Stimulated activated CD4-positive, alpha-beta T cell treated with anti-CD3 and anti-CD28 coated beads, Interleukin-1b, Interleukin-23, amount 100 ng/mL, for 1 hour (primary cell): ENCODE measurements around the gene ATP6V1G1.
"Not testable (repeated sequence)": the region's sequence is repeated elsewhere in the genome, so short reads cannot be mapped to it uniquely, and the experiment has no call there.

Source experiments
- DNase-seq, 2 donors: peaks; one replicate each; pipeline ENCODE4 v3.0.0-alpha.2; 2020; ENCODE audit warnings: low read depth in 2 of 2

ATP6V1G1 gene, protein sequence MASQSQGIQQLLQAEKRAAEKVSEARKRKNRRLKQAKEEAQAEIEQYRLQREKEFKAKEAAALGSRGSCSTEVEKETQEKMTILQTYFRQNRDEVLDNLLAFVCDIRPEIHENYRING

GRCh38 chr9:114587345-114588202 lies at the start of gene ATP6V1G1:
Gene ATP6V1G1, plus strand, starts transcription at chr9:114587769. Its CDS starts 70 bp downstream, at chr9:114587839.
- DNase-seq, result peak; percentile 96 to 97

DNA sequence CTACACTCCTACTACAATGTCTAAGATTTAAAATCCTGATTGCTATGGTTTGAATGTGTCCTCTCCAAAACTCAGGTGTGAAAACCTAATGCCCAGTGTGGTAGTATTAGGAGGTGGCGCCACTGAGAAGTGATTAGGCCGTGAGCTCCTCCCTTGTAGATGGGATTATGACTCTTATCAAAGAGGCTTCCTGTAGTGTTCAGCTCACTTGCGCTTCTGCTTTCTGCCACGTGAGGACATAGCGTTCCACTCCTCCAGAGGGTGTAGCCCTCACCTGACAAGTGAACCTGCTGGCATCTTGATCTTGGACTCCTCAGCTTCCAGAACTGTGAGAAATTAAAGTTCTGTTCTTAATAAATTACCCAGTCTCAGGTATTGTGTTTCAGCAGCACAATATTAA lies 49.3 kb upstream of the ATP6V1G1 start:
- DNase-seq, result no peak

GRCh38 chr9:114539701-114540380 lies 47.7 kb upstream of the ATP6V1G1 start:
- DNase-seq, result no peak

DNA sequence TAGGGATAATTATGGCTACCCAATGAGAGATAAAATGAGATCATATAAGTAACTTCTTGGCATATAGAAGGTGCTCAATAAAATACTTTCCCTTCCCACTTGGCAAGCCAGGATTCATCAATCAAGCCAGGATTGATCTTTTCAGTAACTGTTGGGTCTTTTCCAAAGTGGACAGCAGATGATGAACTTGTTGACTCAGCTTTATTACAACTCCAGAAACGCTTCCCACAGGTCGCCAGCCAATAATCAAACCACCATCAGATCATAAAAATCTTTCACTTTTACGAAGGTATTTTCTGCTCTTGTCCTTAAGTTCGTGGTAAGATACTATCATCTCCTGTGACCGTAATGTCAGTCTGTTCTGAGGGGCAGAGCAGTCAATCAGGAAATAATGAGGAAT lies 42.5 kb upstream of the ATP6V1G1 start:
- DNase-seq, result no peak

DNA sequence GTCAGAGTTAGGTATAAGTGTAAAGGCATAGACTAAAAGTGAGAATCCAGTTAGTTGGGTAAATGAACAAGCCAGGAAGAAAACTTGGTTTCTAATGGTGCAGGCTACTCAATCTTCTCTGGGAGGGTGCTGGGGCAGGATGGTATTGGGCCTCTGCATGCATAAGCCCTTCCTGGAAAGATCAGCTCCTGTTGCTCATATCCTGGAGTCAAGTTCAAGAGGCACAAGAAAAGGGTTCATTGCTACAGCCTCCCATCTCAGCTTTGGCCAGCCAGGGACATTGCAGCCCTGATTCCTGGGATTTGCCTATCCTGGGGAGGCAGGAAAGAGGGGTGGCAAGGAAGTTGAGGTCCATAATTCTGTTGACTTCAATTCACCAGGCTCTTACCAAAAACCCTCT lies 40.7 kb upstream of the ATP6V1G1 start:
- no peak for DNase-seq

GRCh38 chr9:114549697-114550330 lies 37.8 kb upstream of the ATP6V1G1 start:
- no peak for DNase-seq

GRCh38 chr9:114551750-114552685 lies 35.6 kb upstream of the ATP6V1G1 start:
- no peak for DNase-seq

DNA sequence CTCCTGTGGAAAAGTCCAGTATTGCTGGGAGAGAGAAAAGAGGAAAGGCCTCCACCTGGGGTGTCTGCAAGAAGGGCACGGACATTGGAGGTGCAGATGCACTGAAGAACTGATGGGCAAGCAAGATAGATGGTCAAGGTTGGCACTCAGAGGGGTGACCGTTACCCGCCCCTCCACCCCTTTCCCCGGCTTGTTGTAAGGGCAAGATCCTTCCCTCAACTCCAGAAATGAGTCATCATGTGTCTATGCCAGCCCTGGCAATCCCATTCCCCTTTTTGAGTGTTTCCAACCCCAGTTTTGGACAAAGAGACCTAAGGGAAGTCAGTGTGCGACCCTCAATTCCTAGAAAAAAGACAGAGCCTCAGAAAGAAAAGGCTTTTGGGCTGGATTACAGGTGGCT lies 34.9 kb upstream of the ATP6V1G1 start:
- DNase-seq, result no peak

DNA sequence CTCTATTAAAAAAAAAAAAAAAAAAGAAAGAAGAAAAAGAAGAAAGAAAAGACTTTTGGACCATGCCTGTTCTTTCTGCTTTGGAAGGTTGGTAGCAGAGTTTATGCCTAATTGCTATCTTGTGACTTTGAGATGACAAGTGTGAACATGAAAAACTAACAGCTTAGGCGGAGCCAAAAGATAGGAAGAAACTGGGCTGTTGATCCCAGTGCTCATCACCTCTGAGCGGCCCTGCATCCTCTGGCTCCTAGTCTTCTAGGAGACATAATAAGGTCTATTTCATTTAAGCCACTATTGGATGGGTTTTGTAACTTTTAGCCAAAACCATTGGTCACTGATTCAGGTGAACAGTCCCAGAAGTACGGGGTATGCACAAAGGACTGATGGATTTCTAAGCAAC lies 34.4 kb upstream of the ATP6V1G1 start:
- DNase-seq, result no peak

- DNase-seq, result no peak
Observed at GRCh38 chr9:114555696-114556095, 31.9 kb upstream of the ATP6V1G1 start.

DNA sequence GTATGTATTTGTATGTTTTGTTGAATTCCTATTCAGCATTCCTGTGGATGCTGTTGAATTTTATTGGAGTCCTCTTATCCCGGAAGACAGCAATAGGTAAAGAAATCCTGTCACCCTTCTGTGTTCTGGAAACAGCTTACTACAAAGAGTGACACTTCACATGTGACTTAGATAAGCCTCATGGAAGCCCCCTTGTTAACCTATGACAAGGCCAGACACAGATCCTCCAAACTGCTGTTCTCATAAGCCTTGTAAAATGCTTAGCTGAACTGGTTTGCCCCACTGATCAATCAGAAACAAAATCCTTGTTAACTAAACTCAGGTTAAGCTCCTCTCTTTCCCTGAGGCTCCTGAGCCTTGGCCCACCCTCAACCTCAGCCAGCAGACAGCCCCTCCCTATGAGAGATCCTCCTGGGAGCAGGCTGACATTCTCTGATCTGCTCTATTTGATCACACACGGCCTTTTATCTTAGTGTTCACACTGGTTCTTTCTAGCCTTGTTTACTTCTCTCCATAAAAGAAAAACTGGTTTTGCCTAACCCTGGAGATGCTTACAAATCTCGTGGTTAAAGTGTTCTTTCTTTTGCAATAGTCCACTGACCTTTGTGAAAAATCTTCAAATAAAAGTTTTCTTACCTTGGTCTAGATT lies 29.4 kb upstream of the ATP6V1G1 start:
- no peak for DNase-seq

DNA sequence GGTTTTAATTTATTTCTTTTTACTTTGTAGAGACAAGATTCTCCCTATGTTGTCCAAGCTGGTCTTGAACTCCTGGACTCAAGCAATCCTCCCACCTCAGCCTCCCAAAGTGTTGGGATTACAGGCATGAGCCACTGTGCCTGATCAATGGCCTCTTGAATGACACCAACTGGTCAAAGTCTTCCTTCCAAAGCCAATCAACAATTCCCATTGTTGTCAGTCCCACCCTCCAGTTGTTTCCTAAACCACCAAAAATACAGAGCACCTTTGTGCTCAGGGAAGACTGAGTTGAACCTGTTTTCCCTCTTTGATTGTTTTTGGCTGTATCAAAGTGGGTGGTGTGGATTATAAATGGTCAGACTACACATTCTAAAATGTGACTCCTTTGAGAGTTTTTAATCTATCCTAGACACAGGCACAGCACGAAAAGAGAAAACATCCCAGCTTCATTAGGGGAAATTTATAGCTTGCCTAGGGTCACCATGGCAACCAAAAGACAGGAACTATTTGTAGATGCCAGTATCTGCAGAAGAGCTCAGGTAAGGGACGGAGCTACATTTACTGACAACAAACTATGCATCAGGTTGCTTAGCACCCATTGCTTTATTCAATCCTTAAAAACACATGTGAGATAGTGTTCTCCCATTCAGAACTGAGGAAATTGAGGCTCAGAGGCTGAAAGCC lies 27.6 kb upstream of the ATP6V1G1 start:
- no peak for DNase-seq

GRCh38 chr9:114560956-114561355 lies 26.6 kb upstream of the ATP6V1G1 start:
- no peak for DNase-seq

DNA sequence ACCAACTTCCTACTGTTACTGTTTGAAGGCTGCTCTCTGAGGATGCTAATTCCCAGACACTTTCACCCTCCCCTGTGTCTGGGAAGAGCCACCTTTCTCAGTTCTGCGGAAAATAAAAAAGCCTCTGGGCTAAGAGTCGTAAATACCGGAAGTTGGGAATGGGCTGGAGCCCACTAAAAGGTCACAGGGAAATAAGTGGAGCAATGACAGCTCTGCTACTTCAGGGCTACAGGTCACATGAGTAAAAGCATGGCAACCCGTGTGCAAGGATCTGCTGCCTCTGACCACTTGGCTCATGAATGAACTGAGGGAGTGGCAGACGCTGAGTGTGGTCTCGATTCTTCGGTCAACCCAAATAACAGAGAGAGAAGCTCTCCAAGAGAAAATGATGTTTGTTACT lies 25.8 kb upstream of the ATP6V1G1 start:
- DNase-seq, result no peak

DNA sequence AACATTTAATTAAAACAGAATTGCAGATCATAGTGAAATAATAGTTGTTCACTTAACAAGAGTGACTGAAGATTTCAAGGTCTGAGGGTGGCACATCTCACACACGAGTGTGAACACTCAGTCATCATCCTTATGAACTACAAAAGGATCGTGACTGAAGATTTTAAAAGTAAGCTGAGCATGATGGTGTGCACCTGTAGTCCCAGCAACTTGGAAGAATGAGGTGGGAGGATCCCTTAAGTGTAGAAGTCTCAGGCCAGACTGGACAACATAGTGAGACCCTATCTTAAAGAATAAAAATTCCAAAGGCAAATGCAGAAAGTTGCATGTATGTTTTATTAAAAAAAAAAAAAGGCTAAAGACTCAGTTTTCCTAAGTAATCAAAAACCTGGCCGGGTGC lies 22.4 kb upstream of the ATP6V1G1 start:
- no peak for DNase-seq

DNA sequence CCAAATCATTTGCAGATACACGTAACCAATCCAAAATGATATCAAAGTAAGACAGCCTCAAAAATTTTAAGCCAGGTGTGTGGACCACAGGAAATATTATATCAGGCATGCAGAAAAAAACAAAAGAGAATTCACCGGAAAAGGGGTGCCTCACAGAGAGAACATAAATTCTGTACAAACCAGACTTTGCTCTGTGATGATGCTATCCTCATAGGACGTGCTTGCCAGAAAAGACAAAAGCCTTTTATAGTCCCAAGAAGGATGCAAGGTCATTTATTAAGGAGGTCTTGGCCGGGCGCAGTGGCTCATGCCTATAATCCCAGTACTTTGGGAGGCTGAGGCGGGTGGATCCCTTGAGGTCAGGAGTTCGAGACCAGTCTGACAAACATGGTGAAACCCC lies 16.8 kb upstream of the ATP6V1G1 start:
- no peak for DNase-seq

DNA sequence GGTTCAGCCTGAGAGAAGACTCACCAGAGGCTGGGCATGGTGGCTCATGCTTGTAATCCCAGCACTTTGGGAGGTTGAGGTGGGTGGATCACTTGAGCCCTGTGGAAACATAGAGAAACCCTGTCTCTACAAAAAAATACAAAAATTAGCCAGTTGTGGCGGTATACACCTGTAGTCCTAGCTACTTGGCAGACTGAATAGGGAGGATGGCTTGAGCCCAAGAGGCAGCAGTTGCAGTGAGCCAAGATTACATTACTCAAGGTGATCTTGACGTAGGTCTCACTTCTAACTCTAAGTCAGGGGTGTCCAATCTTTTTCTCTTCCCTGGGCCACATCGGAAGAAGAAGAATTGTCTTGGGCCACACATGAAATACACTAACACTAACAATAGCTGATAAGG lies 16.2 kb upstream of the ATP6V1G1 start:
- DNase-seq, result no peak

GRCh38 chr9:114572199-114572598 lies 15.4 kb upstream of the ATP6V1G1 start:
- DNase-seq, result no peak

DNA sequence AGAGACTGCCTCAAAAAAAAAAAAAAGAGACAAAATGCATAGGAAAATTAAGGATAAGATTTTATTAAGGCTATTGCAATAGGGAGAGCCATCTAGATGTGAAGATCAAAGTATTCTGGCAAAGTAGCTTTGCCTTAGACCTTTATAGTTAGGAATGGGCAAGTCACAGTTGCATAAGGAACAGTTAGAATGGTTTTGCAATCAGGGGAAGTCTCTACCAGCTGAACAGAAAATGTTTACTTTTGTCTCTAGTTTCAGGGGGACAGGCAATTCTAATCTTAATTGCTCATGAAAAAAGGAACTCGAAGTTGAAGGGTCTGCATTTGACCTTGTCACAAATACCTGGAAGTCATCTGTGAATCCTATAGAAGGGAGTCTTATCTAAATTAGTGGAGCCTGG lies 13.1 kb upstream of the ATP6V1G1 start:
- no peak for DNase-seq

DNA sequence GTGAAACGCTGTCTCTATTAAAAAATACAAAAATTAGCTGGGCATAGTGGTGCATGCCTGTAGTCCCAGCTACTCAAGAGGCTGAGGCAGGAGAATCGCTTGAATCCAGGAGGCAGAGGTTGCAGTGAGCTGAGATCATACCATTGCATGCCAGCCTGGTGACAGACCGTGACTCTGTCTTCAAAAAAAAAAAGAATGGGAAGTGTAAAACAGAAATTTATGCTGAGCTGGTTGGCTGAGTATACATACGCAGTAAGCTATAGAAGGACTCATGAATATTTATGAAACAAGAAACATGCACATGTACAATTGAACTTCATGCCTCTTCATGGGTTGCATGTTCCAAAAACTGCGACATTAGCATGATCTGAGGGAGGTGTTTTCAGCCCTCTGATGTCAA lies 10.8 kb upstream of the ATP6V1G1 start:
- not testable (repeated sequence) for DNase-seq
